HK-2 (cell line): ENCODE results near the gene UTP18.
"Not testable (repeated sequence)": the region's sequence is repeated elsewhere in the genome, so short reads cannot be mapped to it uniquely, and the experiment has no call there.

ENCODE experiments used
- DNase-seq: peaks from one replicate; pipeline ENCODE4 v3.0.0-alpha.2; 2018; ENCODE audit not compliant: unreplicated experiment

The UTP18 gene

DNA sequence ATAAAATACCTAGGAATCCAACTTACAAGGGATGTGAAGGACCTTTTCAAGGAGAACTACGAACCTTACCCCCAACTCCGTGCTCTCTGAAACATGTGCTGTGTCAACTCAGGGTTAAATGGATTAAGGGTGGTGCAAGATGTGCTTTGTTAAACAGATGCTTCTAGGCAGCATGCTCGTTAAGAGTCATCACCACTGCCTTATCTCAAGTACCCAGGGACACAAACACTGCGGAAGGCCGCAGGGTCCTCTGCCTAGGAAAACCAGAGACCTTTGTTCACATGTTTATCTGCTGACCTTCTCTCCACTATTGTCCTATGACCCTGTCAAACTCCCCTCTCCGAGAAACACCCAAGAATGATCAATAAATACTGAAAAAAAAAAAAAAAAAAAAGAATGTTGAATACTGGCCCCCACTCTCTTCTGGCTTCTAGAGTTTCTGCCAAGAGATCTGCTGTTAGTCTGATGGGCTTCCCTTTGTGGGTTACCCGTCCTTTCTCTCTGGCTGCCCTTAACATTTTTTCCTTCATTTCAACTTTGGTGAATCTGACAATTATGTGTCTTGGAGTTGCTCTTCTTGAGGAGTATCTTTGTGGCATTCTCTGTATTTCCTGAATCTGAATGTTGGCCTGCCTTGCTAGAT lies 70.6 kb downstream of the UTP18 start:
- not testable (repeated sequence) for DNase-seq

DNA sequence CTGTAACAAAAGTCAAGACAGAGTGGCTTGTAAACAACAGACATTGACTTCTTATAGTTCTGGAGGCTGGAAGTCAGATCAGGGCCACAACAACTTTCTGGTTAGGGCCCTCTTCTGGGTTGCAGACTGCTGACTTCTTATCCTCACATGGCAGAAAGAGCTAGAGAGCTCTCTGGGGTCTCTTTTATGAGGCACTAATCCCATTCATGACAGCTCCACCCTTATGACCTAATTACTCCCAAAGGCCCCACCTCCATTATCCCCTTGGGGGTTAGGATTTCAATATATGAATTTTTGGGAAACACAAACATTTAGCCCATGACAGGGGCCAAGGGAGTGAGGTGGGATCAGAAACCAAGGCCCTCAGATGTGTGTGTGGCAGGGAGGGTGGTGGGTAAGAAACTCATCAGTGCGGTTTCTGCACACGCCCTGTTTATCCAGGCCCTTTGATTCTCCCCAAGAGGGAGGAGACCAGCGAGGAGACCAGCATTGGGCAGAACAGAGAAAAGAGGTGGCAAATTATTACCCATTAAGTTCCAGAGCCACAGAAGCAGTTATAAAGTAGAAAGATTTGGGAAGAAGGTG lies 74.8 kb downstream of the UTP18 start:
- no peak for DNase-seq

DNA sequence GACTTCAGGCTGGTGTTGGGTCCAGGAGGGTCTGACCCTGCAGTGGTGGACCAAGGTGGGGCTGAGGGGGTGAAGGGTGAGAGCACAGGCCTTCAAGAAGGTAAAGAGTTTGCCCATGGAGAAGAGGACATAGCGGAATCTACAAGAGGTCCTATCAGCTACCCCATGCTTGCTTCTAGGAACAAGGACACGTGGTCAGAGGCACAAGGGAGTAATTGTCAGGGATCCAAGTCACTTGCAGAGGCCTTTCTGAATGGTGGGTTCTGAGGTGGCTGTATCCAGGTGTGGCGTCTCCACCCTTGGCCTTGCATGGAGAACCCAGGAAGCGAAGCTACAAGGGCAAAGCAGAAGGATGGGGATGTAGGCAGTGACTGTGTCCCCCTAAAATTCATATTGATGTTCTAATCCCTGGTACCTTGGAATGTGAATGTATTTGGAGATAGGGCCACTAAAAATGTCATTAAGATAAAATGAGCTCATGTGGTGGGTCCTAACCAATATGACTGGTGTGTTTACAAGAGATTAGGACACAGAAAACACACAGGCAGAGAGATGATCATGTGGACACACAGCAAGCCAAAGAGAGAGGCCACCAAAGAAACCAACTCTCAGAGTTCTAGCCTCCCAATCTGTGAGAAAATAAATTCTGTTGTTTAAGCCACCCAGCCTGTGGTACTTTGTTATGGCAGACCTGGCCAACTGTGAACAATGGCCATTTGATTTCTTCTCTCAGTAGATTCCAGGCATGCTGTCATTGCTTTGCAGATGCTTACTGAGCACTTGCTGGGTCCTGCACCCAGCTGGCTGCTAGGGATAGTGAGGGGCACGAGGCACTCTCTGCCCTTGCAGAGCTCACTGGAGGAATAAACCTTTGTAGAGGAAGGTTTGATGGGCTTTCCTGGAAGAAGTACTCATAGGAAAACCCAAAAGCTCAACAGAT lies 75.8 kb downstream of the UTP18 start:
- DNase-seq = no peak

DNA sequence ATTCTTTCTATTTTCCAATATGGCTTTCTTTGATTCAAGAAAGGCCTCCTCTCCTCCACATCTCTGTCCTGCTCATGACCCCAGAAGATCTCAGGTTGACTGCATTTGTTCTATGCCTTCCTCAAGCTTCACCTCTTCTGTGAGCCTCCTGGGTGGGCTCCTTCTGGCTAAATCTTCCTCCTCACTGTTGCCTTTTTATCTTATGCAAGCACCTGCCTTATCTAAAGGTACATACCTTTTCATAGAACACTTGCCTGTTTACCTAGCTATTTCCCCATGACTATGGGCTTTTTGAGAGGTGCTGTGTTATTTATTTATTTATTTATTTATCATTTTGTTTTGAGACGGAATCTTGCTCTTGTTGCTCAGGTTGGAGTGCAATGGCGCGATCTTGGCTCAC lies 81.1 kb downstream of the UTP18 start:
- DNase-seq = no peak

DNA sequence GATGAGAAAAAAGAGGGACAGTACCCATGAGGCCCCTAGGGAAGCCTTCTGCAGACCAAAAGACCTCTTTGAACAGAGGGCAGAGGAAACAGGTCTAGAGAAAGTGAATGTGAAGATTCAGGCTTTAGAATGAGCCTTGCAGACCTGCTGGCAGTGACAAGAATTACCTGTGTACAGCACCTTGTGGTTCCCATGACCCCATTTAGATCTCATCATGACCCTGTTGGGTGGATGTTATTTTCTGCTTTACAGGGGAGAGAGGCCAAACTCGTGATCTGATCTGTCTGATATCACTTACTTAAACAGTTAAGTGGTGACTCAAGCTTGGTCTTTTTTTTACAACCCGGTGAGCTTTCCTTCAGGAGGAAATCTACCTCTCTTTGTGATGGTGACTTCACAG lies 81.9 kb downstream of the UTP18 start:
- no peak for DNase-seq

DNA sequence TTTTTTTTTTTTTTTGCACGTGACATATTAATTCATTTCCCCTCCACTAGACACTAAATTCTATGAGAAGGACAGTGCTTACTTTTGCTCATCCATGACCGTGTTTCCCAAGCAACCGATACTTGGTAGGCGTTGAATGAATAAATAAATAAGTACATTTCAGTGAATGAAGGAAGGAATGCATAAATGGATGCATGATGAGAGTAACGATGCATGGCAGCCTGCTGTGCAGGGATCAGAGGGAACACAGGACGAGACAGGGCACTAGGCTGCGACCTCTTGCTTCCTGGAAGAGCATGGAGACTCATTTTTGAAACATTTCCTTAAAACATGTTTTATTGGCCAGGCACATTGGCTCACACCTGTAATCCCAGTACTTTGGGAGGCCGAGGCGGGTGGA lies 84.2 kb downstream of the UTP18 start:
- no peak for DNase-seq

DNA sequence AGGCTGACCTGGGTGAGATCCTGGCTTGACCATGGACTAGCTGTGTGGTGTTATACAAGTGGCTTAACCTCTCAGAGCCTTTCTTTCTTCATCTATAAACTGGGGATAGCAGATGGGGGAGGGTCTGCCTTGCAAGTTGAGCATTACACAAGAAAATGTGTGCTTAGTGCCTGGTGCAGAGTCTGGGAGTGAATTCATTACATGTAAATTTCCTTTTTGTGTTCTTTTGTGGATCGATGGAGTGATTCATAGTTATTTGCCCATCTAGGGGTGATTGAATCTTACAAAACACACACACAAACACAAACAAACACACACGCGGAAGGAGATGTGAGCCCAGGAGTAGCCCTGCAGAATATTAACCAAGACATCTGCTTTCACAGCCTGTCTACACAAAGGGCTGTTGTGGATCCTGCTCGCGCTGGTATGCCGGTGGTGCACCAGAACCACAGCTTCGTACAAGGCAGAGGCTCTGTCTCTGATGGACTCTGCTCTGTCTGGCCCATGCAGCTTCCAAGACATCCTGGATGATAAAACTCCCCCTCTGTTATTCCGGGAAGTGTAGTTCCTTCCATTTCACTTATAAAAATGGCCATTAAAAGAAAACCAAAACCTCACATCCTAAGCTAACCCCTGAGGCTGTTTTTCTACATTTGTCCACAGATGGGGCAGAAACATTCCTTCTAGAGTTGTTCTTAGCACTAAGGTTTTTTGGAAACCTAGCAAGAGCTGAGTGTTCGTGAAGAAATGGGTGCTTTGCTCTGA lies 86.1 kb downstream of the UTP18 start:
- no peak for DNase-seq
